GM12873 (cell line): ENCODE data around the gene TIMD4.

Experiments used
- TF ChIP-seq, protein P1 (sequence below): IDR thresholded peaks from 2 replicates; pipeline ENCODE4 v1.5.1; 2012; ENCODE audit warnings: low read depth, mild to moderate bottlenecking, moderate library complexity, low read length, control low read depth; ENCODE audit not compliant: insufficient read depth; ENCODE audit errors: missing control alignments

The TIMD4 gene

DNA sequence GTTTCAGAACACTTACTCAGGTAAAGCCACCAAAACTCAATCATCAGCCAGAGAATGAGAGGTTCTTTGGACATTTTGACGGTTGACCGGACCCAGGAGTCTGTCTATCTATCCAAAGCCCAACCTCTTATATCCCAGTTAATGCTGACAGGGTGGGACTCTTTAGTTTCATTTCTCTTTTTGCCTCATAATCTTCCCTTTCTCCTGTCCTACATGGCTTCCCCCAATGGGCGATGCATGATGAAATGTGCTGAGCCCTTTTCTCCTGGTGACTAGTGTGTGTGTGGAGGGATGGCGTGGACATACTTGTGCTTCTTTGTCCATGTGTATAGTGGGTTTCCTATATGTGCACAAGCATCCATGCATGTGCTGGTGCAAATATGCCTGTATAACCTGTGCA is at the start of gene TIMD4:
Gene TIMD4, minus strand, starts transcription at position 102 of the 400 bp plus-strand sequence. Its CDS starts 28 bp downstream, at position 74.
- TF ChIP-seq, protein P1, sequence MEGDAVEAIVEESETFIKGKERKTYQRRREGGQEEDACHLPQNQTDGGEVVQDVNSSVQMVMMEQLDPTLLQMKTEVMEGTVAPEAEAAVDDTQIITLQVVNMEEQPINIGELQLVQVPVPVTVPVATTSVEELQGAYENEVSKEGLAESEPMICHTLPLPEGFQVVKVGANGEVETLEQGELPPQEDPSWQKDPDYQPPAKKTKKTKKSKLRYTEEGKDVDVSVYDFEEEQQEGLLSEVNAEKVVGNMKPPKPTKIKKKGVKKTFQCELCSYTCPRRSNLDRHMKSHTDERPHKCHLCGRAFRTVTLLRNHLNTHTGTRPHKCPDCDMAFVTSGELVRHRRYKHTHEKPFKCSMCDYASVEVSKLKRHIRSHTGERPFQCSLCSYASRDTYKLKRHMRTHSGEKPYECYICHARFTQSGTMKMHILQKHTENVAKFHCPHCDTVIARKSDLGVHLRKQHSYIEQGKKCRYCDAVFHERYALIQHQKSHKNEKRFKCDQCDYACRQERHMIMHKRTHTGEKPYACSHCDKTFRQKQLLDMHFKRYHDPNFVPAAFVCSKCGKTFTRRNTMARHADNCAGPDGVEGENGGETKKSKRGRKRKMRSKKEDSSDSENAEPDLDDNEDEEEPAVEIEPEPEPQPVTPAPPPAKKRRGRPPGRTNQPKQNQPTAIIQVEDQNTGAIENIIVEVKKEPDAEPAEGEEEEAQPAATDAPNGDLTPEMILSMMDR: no peak

DNA sequence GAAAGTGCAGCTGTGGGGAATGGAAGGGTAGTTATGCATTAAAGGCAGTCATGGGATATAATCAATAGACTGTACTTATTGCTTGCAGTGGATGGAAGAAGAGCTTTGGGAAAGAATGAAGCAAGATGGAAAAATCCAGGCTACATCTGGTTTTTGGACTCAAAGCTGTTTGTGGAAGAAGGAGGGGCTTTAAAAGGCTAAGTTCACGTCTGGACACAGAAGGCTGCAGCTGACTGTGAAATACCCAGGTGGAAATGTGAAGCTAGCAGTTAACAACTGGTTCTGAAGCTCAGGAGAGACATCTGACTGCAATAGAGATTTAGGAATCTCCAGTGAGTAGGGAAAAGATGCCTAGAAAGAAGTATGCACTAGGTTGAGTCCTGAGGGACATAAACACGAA is 43.2 kb upstream of the TIMD4 start:
- TF ChIP-seq, protein P1: no peak

DNA sequence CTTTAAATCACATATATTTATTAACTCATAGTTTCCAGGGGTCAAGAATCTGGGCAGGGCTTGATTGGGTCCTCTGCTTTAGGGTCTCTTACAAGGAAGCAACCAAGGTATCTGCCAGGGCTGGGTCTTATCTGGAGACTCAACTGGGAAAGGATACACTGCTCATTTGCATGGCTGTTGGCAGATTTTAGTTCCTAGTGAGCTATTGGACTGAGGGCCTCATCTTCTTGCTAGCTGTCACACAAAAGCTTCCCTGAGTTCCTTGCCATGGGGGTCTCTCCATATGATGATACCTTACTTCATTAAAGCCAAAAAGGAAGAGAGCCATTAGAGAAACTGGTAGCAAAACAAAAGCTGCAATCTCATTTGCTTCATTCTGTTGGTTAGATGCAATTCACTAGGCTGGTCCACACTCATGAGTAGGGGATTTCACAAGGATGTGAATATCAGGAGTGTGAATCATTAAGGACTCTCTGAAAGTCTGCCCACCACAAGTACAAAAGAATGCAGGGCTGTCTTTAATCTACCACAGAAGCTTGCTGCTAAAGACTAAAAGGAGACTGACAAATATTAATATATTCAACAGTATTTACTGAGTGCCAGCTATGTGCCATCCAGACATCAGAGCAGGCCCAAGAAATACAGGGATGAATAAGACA is 42.0 kb upstream of the TIMD4 start:
- TF ChIP-seq, protein P1: no peak

DNA sequence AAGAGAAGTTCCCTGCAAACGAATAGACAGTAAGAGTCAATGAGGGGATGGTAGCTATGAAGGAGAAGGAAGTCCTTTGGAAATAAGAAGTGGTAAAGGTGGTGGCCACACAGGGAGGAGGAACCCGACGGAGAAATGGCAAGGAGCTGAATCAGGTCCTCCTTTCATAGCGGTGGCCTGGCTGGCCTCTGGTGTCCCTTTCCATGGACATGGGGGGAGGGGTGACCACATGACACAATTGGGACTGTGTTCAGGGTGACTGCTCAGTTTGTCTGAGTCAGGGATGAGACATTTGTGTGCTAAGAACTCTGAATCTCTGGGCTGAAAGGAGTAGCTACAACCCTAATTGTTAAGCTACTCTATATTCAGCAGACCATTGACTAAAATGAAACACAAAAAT is 28.7 kb upstream of the TIMD4 start:
- TF ChIP-seq, protein P1: no peak

DNA sequence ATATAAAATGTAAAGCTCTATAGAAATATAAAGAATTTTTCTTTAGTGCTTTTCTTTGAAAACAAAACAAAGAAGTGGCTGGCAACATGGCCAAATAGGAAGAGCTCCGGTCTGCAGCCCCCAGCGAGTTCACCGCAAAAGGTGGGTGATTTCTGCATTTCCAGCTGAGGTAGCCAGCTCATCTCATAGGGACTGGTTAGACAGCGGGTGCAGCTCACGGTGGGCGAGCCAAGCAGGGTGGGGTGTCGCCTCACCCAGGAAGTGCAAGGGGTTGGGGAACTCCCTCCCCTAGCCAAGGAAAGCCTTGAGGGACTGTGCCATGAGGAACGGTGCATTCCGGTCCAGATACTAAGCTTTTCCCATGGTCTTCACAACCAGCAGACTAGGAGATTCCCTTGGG is 21.0 kb upstream of the TIMD4 start:
- TF ChIP-seq, protein P1: no peak

DNA sequence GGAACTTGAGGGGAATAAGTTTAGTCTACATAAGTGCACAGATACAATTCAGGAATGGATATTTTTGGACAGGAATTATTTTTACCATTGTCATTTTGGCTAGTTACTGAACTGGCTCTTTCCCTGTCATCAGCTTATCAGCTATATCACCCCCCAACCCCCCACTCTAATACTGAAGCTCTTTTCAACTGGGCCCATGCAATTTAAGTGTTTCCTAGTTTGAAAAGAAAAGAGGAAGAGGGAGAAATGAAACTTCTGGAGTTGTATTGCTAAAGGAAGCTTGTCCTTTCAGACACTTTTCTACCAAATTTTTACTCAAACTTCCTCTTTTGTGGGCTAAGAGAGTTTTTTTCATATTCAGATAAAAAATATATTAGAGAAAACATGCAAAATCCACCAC is 18.5 kb upstream of the TIMD4 start:
- TF ChIP-seq, protein P1: no peak

DNA sequence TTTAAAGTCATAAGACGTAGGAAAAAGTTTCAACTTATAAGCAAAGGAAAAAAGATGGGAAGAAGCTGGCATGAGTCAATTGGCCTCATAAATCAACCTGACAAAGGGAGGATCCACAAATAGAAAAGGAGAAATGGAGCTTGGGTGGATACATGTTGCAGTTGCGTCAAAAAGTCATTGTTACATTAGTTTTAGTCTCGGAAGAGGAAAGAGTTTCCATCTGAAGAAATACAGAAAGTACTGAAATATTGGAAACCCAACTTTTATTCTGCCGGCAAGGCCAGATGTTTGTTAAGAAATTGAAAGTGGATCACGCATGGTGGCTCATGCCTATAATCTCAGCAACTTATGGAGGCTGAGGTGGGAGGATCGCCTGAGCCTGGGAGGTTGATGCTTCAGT is 11.3 kb upstream of the TIMD4 start:
- TF ChIP-seq, protein P1: no peak
